Fibroblast of villous mesenchyme (primary cell): ENCODE measurements around the gene APCDD1L. TPM values are rescaled to one million over a fixed set of nuclear protein-coding genes. Genes with fewer than 3 reads are reported as not detected.

ENCODE experiments used
- DNase-seq: peaks from one replicate; pipeline ENCODE4 v3.0.0-alpha.2; 2010; ENCODE audit warnings: low read depth
- H3K4me3 ChIP-seq: 2 replicates; pipeline ENCODE4 v1.5.1; 2011; ENCODE audit warnings: low read depth, mild to moderate bottlenecking, low read length
- CTCF ChIP-seq: IDR thresholded peaks from 2 replicates; pipeline ENCODE4 v1.5.1; 2012; ENCODE audit warnings: low read depth, mild to moderate bottlenecking, low read length; ENCODE audit not compliant: insufficient read depth
- total RNA-seq: library from RNA; depleted of rRNA; stranded (reverse); fragments of >200 nt; gene quantifications from 2 replicates; pipeline ENCODE4 v1.2.3, GENCODE V29; 2012

The APCDD1L gene
- total RNA-seq, 1 donor, result 0.86 TPM

- no peak for DNase-seq
- TF ChIP-seq CTCF, result no peak
- H3K4me3 ChIP-seq, result no peak overlapping the region
Measured at GRCh38 chr20:58472273-58473018, 42.8 kb downstream of the APCDD1L start.

- no peak for DNase-seq
Measured at GRCh38 chr20:58471193-58472164, 43.7 kb downstream of the APCDD1L start.

GRCh38 chr20:58470336-58471192 is 44.6 kb downstream of the APCDD1L start:
- DNase-seq, result no peak
- no peak for TF ChIP-seq CTCF
- no peak overlapping the region for H3K4me3 ChIP-seq

More at GRCh38 chr20:58471193-58472164, 43.7 kb downstream of the APCDD1L start:
- H3K4me3 ChIP-seq, result no peak overlapping the region
- TF ChIP-seq CTCF, result no peak

GRCh38 chr20:58469616-58470015 is 45.6 kb downstream of the APCDD1L start:
- DNase-seq, result no peak
- H3K4me3 ChIP-seq, result no peak overlapping the region
- TF ChIP-seq CTCF, result no peak

GRCh38 chr20:58467572-58468527 is 47.3 kb downstream of the APCDD1L start:
- no peak for DNase-seq
- no peak overlapping the region for H3K4me3 ChIP-seq
- TF ChIP-seq CTCF, result no peak
